Erythroblast (primary cell): Measurements from ENCODE around the gene ETF1.

Experiments used
- DNase-seq, 2 experiments: peaks; one replicate each; lab custom pipeline; 2025; lab: John Stamatoyannopoulos, UW
- GATA1 ChIP-seq: IDR thresholded peaks from 2 replicates; pipeline ENCODE4 v1.6.1; 2011; ENCODE audit warnings: low read depth, mild to moderate bottlenecking, control low read depth, low read length, moderate library complexity
- POLR2A ChIP-seq: IDR thresholded peaks from 2 replicates; pipeline ENCODE4 v1.6.1; 2011; ENCODE audit warnings: mild to moderate bottlenecking, low read length

Gene ETF1

DNA sequence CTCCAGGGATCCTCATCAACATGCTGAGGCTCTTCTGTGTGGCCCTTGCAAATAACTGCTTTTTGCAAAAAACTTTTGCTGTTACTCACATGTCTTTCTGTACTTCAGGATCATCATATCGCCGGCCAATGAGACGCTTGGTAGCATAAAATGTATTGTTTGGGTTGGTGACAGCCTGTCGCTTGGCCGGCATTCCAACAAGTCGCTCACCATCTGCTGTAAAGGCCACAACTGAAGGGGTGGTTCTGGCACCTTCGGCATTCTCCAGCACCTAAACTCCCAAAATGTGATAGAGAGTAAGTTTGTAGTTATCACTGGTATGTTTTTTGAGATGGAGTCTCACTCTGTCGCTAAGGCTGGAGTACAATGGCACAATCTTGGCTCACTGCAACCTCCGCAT, 27.8 kb upstream of the ETF1 start:
- TF ChIP-seq GATA1 (no peak), POLR2A (no peak)
- no peak for DNase-seq

DNA sequence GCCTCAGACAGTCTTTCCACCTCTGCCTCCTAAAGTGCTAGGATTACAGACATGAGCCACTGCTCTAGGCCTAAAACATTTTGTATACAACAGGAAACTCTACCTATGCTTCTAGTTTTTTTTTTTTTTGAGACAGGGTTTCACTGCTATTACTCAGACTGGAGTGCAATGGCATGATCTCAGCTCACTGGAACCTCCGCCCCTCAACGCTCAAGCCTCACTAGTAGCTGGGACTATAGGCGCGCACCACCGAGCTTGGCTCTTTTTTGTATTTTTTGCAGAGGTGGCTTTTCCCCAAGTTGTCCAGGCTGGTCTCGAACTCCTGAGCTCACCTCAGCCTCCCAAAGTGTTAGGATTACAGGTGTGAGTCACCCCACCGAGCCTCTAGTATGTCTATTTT, 26.7 kb upstream of the ETF1 start:
- TF ChIP-seq GATA1 (no peak), POLR2A (no peak)

DNA sequence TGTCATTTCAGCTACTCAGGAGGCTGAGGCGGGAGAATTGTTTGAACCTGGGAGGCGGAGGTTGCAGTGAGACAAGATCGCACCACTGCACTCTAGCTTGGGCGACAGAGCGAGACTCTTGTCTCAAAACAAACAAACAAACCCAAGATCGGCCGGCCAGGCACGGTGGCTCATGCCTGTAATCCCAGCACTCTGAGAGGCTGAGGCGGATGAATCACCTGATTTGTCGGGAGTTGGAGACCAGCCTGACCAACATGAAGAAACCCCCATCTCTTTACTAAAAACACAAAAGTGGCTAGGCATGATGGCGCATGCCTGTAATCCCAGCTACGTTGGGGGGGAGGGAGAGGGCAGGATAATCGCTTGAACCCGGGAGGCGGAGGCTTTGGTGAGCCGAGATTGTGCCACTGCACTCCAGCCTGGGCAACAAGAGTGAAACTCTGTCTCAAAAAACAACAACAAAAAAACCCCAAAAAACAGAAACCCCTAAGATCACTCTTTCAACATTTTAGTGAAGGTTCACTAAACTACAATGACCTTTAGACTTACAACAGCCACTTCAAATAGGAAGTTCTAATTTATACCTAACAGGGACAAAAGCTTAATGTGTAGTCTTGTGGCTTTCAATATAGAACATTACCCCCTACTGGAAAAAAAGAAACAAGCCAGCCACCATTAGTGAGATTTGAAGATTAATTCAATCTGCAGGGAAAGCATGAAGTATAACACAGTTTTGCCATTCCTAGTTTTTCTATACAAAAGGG, 25.2 kb upstream of the ETF1 start:
- TF ChIP-seq POLR2A = no peak
- no peak for TF ChIP-seq GATA1
- no peak for DNase-seq

More for the DNA sequence above, 26.7 kb upstream of the ETF1 start:
- no peak for DNase-seq

DNA sequence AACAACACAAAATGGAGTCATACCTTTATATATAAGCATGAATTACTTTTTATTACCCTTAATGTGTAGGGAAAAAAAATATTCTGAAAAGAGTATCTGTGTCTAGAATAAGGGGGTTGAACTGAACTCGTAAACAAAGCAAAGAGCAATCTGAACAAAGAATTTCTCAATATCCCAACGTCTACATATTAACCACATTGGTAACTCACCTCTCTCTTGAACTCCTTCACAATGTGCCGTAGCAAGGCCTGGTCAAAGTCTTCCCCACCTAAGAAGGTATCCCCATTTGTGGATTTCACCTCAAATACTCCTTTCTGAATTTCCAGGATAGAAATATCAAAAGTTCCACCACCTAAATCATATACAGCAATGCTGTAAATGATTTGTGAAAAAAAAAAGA, 23.8 kb upstream of the ETF1 start:
- DNase-seq = no peak
- TF ChIP-seq POLR2A = no peak
- no peak for TF ChIP-seq GATA1

DNA sequence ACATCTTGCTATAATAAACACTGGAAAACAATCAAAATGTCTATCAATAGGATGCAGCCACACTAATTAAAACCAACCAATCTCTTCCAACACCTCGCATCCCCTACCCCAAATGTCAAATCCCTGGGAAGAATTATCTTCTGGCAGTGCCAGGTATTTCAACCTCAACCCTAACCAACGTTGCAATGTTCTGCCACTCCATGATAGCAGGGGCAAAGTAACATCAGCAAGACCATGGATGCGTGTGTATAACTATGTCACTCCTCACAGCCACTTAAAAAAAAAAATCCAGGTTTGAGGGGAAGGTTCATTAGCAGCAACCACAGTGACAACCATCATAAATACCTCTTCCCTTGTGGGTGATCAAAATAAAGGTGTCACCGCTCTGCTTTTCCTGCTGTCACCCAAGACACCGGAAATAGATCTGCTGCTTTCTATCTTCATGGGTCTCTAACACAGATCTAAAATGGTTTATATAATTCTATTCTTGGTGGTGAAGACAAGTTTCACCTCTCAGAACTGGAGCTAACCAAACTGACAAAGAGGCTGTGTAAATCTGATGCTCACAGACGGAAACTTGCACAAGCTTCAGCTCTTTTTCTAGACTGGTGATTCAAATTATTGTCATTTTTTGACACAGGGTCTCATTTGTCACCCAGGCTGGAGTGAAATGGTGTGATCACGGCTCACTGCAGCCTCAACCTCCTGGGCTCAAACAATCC, 22.2 kb upstream of the ETF1 start:
- no peak for TF ChIP-seq POLR2A
- no peak for DNase-seq

DNA sequence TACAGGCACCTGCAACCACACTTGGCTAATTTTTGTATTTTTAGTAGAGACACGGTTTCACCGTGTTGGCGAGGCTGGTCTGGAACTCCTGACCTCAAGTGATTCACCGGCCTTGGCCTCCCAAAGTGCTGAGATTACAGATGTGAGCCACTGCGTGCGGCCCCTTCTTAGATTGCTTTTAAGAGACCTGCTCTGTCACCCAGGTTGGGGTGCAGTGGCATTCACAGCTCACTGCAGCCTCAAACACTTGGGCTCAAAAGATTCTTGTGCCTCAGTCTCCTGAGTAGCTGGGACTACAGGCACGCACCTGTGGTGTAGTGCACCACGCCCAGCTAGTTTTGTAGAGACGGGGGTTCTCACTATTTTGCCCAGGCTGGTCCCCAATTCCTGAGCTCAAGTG, 21.2 kb upstream of the ETF1 start:
- TF ChIP-seq POLR2A (no peak), GATA1 (no peak)
- DNase-seq = no peak

DNA sequence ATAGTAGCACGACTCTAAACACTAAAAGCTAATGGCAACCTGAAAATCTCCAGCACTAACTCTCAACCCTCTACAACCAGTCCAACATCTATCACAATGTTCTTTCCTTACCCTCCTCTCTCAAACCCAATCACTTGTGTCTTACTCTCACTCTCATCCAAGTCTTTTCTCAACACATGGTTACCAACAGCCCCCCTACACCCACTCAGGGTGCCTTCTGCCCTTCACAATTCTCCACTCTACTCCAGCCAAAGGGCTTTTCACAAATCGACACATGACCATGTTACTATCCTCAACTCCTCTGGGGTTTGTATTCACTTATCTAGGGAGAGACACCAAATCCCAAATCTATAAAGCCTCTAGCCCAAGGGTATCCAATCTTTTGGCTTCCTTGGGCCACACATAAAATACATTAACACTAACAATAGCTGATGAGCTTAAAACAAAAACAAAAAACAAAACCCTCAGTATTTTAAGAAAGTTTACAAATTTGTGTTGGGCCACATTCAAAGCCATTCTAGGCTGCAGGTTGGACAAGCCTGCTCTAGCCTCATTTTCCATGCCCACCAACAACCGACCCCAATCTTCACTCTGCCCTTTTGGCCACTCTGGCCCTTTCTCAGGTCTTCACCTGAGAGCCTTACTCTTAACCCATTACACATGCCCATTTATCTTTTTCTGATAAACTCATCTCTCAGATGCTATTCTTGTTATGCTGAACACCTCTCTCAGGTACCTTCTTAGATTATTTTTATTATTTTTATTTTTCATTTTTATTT, 20.5 kb upstream of the ETF1 start:
- no peak for DNase-seq
- TF ChIP-seq GATA1 (no peak), POLR2A (no peak)

DNA sequence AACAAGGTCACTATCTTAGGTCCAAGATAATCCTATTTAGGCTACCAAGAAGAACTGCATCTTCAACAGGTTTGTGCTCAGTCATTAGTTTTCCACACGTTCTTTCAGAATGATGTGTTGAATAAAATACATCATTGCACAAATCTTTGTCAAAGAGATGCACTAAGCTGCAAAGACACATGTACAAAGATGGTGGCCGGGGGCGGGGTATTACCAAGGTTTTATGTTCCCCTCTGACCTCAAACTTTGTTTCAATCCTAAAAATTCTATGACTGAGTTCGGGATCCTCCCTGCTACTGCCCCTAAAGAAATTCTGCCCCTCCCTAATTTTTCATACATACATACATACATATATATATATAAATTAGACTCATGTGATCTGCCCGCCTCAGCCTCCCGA, 17.9 kb upstream of the ETF1 start:
- no peak for DNase-seq
- TF ChIP-seq POLR2A (no peak), GATA1 (no peak)

DNA sequence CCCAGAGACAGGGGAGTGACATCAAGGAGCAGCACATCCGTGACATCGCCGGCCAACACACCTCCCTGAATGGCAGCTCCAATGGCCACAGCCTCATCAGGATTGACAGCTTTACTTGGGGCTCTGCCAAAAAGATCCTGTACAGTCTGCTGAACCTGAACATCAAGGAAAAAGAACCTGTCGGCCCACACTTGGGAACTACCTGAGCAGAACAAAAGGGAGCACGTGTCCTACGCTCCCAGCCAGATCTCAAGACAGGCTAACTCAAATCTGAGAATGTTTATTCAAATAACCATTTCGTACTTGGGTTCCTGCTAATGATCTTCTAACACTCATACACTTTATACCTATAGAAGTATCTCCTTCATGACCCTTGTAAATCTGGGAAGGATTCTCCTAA, 16.9 kb upstream of the ETF1 start:
- DNase-seq = no peak
- TF ChIP-seq POLR2A (no peak), GATA1 (no peak)

DNA sequence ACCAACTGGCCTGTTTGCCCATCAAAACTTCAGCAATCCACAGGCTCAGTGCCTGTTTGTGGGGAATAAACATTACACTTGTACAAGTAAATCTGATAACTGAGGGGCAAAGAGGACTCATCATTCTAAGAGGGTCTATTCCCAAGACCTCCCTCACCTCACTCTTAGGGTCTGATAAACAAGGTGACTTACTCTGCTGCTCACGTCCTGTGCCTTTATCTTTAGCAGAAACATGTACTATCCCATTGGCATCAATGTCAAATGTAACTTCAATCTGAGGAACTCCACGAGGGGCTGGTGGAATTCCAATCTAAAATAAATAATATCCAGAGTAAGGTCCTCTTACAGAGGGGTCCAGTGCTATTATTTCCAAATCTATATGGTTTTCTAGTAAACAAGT, 14.6 kb upstream of the ETF1 start:
- no peak for DNase-seq
- no peak for TF ChIP-seq GATA1
- TF ChIP-seq POLR2A = no peak

DNA sequence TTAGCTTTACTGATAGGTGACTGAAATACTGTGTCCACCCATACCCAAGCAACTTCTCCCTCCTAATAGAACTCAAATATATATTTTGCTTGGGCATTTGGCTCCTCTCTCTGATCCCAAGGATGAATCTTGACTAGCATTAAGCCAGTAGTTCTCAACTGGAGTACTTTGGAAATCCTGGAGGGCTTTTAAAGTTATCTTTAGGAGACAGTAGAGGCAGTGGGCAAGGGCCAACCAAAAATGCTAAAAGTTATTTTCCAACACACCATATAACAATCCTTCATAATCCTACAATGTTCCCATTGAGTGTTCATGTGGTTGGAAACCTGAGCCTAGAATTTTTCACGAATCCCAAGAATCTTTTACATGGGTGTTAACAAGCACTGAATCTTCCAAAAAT, 11.1 kb upstream of the ETF1 start:
- DNase-seq = no peak
- TF ChIP-seq POLR2A (no peak), GATA1 (no peak)

DNA sequence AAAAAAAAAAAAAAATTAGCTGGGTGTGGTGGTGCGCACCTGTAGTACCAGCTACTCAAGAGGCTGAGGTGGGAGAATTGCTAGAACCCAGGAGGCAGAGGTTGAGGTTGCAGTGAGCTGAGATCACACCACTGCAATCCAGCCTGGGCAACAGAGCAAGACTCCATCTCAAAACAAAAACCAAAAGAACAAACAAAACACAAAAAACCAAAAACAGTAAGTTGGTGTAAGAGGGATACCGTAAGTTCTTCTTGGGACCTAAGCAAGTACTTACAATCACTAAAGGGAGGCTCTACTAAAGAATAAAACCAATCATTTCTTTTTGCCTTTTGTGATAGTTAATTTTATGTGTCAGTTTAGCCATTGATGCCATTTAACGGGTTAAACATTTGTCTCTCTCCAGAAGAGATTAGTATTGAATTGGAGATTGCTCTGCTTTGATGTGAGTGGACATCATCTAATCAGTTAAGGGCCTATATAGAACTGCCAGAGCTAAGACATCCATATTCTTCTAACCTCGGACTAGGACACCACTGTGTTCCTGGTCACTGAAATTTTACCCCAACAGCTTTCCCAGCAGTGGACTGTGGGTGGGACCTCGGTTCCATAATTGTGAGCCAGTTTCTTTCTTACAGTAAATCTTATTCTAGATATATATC, 10.5 kb upstream of the ETF1 start:
- TF ChIP-seq GATA1 (no peak), POLR2A (no peak)
- no peak for DNase-seq

DNA sequence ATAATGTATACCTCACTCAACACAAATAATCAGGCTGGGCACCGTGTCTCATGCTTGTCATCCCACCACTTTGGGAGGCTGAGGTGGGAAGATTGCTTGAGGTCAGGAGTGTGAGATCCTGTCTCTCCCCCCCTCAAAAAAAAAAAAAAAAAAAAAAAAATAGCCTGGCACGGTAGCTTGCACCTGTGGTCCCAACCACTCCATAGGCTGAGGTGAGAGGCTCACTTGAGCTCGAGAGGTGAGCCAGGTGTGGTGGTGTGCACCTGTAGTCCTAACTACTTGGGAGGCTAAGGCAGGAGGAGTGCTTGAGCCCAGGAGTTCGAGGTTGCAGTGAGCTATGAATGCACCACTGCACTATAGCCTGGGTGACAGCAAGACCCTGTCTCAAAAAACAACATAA, 9.6 kb upstream of the ETF1 start:
- no peak for TF ChIP-seq GATA1
- no peak for TF ChIP-seq POLR2A
- DNase-seq = no peak

DNA sequence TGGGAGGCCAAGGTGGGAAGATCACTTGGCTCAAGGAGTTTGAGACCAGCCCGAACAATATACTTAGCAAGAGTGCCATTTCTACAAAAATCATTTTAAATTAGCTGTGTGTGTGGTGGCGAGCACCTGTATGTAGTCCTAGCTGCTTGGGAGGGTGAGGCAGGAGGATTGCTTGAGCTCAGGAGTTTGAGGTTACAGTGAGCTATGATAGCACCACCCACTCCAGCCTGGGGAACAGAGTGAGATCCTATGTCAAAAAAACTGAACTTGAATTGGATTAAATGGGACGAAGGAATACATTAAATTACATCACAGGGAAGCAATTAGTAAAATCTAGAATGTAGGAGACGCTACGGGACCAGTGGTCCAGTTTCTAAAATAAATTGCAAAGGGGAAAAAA, 6.4 kb upstream of the ETF1 start:
- TF ChIP-seq GATA1 (no peak), POLR2A (no peak)
- DNase-seq = no peak

DNA sequence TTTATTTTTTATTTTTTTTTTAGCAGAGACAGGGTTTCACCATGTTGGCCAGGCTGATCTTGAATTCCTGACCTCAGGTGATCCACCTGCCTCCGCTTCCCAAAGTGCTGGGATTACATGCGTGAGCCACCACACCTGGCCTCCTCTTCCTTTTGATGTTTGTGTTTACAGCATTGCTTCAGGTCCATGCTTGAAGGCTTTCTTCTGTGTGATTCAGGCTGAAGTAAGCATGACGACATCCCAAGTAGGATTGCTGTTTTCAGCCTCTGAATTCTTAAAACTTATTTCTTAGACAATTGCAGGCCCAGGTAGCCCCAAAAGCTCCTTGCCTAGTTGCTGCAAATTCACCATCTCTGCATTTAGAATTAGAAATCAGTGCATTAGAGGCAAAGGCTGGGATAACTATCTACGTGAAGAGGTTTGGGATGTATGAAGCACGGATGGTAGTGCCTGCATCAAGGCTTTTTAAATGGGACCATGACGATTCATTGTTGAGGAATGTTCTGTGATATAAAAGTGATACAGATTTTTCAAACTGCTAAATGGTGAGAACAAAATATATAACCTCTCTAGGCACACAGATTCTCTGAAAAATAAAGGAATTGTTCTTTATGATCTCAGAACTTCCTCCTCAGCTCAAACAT, 3.0 kb upstream of the ETF1 start:
- no peak for TF ChIP-seq POLR2A
- no peak for TF ChIP-seq GATA1
- no peak for DNase-seq
